Measurements from ENCODE around the gene CYTH1.

The CYTH1 gene

GRCh38 chr17:78669975-78670518 is 112.0 kb downstream of the CYTH1 start:
- in situ Hi-C loops (cut with MboI; ENCODE audit: low pct_unique_long_range_greater_than_20kb, low sequenced_read_pairs), result no loop called here

GRCh38 chr17:78669256-78669974 is 112.7 kb downstream of the CYTH1 start:
- in situ Hi-C loops (cut with MboI; ENCODE audit: low pct_unique_long_range_greater_than_20kb, low sequenced_read_pairs), result no loop called here
- DNase-seq, result no peak

More at GRCh38 chr17:78669975-78670518, 112.0 kb downstream of the CYTH1 start:
- no peak for DNase-seq

- no peak for DNase-seq
- in situ Hi-C loops (cut with MboI; ENCODE audit: low pct_unique_long_range_greater_than_20kb, low sequenced_read_pairs), result no loop called here
Observed at GRCh38 chr17:78668847-78669246, 113.2 kb downstream of the CYTH1 start.

DNA sequence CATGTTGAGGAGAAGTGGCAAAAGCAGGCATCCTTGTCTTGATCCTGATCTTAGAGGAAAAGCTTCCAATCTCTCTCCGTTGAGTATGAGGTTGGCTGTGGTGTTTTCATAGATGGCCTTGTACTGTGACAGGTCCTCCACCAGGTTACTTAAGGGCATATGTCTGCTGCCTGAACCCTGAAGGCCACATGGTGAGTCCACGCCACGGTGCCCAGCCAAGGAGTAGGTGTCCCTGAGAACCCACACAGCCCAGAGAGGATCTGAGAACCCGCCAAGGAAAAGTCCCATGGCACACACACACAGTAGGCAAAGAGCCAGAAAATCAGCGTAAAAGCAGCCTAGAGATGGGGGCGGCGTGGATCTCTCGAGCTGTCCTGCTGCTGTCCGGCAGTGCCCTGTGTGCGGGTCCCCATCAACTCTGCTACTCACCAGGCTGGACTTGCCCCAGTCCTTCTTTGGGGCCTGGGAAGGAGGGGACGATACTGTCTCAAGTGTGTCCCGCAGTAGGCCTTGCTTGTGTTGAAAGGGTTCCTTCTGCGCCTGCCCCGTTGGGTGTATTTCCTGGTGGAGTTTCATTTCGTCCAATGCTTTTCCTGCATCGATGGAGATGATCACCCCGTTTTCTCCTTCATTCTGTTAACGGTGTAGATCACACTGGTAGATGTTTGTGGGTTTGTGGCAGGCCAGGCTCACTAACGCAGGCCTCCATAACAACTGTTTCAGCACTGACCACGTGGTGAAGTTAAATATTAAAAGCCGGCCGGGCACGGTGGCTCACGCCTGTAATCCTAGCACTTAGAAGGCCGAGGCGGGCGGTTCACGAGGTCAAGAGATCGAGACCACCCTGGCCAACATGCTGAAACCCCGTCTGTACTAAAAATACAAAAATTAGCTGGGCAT is 114.1 kb downstream of the CYTH1 start:
- DNase-seq, result no peak
- in situ Hi-C loops (cut with MboI; ENCODE audit: low pct_unique_long_range_greater_than_20kb, low sequenced_read_pairs), result no loop called here

GRCh38 chr17:78667091-78667490 is 115.0 kb downstream of the CYTH1 start:
- in situ Hi-C loops (cut with MboI; ENCODE audit: low pct_unique_long_range_greater_than_20kb, low sequenced_read_pairs), result no loop called here
- no peak for DNase-seq

- in situ Hi-C loops (cut with MboI; ENCODE audit: low pct_unique_long_range_greater_than_20kb, low sequenced_read_pairs), result no loop called here
- peak; percentile 94 for DNase-seq
Observed at GRCh38 chr17:78665952-78666920, 115.8 kb downstream of the CYTH1 start.

DNA sequence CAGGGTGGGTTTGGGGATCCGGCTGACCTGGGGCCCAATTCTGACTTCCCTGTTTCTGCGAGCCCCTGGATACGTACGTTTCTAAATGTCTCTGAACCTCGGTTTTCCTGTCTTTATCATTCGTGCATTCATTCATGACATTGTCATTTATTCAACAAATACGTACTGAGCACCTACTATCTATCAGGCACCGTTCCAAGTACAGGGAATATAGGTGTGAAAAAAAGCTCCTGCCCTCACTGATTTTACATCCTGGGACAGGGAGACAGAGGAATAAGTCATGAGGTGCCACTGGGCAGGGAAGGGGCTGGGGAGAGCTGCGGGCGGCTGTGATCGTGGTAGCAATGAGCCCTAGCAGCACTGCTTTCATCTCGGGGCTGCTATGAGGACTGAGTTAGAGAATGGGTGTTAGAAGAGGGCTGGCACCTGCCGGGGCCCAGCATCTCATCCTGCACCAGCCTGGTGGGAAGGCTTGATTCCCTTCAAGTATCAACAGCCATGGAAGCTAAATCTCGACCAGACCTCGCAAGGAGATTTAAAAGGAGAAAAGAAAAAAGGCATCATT is 116.6 kb downstream of the CYTH1 start:
- DNase-seq, result peak; percentile 30
- in situ Hi-C loops (cut with MboI; ENCODE audit: low pct_unique_long_range_greater_than_20kb, low sequenced_read_pairs), result no loop called here

GRCh38 chr17:78664476-78665386 is 117.3 kb downstream of the CYTH1 start:
- in situ Hi-C loops (cut with MboI; ENCODE audit: low pct_unique_long_range_greater_than_20kb, low sequenced_read_pairs), result no loop called here
- no peak for DNase-seq

- no peak for DNase-seq
- in situ Hi-C loops (cut with MboI; ENCODE audit: low pct_unique_long_range_greater_than_20kb, low sequenced_read_pairs), result no loop called here
Observed at GRCh38 chr17:78661093-78661770, 120.8 kb downstream of the CYTH1 start.

DNA sequence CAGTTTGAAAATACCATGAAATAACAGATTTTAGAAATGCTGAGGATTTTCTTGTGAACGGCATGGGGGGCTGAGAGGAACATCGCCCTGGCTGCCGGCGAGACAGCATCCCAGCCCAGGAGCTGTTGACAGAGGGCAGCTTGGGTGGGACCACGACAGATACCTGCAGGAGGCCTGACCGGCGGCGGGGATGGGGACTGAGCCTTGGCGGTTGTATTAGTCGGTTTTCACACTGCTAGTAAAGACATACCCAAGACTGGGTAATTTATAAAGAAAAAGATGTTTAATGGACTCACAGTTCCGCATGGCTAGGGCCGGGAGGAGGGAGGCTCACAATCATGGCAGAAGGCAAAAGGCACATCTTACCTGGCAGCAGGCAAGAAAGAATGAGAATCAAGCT is 122.5 kb downstream of the CYTH1 start:
- in situ Hi-C loops (cut with MboI; ENCODE audit: low pct_unique_long_range_greater_than_20kb, low sequenced_read_pairs), result no loop called here
- no peak for DNase-seq

DNA sequence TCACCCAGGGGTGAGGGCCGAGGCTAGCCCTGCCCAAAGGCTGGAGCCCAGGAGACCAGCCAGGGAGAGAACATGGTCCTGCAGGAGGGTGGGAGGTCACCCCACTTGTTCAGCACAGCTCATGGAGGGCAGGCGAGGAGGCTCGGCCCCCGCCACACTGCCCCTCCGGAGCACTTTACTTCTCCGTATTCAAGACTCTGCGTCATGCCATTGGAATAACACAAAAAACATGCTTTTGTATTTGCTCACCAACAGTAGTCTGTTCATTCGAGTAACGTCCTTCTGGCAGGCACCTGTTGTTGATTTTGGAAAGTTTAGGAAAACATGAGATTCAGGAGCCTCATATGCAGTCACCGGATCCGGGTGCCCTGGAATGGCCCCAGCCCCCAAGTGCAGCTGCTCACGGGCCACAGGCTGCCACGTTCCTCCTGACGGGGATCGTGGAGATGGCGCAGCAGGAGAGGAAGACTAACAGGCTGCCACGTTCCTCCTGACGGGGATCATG is 123.7 kb downstream of the CYTH1 start:
- in situ Hi-C loops (cut with MboI; ENCODE audit: low pct_unique_long_range_greater_than_20kb, low sequenced_read_pairs), result no loop called here
- no peak for DNase-seq

DNA sequence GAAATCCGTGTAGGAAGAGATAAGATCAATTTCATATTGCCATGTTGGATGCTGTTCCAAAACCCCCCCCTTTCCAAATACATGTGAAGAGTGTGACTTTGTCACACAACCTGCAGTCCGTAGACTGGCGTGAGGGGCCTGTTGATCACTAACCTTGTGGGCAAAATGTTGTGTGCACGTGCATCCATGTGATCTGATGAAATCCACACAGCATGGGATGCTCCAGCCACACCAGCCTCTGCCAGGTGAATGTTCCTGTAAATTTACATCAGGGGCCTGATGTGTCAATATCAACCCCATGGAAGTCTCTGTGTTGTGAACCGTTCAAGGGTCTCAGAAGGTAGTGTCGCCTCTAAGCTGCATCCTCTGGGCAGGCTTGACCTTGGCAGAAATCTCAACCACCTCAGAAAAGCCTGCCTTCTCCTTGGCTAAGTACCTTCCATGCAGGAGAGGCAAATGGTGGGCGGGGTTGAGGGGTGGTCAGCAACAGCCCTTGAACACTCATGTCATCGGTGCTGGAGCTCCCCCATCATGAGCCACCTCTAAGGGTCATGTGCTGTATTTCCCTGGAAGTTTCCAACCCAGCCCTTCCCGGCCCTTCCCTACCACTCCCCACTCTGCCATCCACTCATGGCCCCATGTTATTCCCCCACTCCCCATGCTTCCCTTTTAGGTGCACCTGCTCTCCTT is 126.7 kb downstream of the CYTH1 start:
- in situ Hi-C loops (cut with MboI; ENCODE audit: low pct_unique_long_range_greater_than_20kb, low sequenced_read_pairs), result no loop called here
- no peak for DNase-seq

DNA sequence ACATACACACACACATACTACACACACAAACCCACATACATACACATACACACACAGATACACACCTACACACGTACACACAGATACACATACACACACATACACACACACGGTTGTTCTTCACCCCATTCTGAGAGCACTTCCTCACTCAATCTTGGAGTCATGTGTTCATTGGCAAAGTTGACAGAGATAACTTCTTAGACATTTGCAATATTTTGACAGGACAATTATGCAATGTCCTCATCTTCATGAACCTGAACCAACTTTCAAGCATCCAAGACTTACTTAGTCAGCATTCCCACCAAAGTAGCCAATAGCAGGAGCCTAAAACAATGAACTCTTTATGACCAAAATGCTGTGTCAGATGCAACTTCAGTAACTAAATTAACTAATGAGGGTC is 127.7 kb downstream of the CYTH1 start:
- no peak for DNase-seq
- in situ Hi-C loops (cut with MboI; ENCODE audit: low pct_unique_long_range_greater_than_20kb, low sequenced_read_pairs), result no loop called here

DNA sequence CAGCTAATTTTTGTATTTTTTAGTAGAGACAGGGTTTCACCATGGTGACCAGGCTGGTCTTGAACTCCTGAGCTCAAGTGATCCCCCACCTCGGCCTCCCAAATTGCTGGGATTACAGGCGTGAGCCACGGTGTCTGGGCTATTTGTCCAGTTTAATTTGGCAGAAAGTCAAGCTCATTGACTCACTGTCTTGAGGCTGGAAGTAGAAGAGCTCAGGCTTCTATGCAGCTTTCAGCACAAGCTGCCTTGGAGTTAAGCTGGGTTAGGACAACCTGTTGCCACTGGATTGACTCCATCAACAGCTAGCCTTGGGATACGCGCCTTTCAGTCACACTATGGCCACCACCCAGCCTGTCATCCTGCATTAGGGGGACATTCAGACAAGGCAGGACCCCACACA is 128.7 kb downstream of the CYTH1 start:
- in situ Hi-C loops (cut with MboI; ENCODE audit: low pct_unique_long_range_greater_than_20kb, low sequenced_read_pairs), result no loop called here
- DNase-seq, result no peak

- in situ Hi-C loops (cut with MboI; ENCODE audit: low pct_unique_long_range_greater_than_20kb, low sequenced_read_pairs), result no loop called here
- DNase-seq, result no peak
Observed at GRCh38 chr17:78652913-78653312, 129.2 kb downstream of the CYTH1 start.

DNA sequence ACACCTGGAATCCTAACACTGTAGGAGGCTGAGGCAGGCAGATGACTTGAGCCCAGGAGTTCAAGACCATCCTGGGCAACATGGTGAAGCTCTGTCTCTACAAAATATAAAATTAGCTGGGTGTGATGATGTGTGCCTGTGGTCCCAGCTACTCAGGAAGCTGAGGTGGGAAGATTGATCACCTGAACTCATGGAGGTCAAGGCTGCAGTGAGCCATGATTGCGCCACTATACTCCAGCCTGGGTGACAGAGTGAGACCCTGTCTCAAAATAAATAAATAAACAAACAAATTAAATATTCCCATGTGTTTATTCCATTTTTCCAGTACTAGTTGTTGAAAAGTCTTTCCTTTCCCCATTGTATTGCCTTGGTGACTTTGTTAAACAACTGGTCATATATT is 130.0 kb downstream of the CYTH1 start:
- in situ Hi-C loops (cut with MboI; ENCODE audit: low pct_unique_long_range_greater_than_20kb, low sequenced_read_pairs), result no loop called here

DNA sequence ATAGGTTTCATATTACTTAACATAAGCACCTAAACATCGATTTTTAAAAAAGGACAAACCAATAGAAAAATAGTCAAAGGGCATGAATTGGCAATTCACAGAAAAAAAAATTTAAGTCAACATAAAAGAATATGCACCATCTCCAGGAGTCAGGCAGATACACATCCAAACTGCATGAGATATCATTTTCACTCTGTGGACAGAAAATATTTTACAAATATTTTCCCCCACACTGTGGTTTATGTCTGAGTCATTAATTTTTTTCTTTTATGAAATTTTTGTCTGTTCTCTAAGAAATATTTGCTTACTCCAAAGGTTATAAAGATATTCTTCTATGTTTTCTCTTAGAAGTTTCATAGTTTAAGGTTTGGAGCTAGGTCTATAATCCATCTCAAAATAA is 130.5 kb downstream of the CYTH1 start:
- in situ Hi-C loops (cut with MboI; ENCODE audit: low pct_unique_long_range_greater_than_20kb, low sequenced_read_pairs), result no loop called here
- no peak for DNase-seq

More for the DNA sequence above, 130.0 kb downstream of the CYTH1 start:
- DNase-seq, result no peak

All from KBM-7 (cell line).